ENCODE results near the gene LRRC15. TPM values are rescaled to one million over a fixed set of nuclear protein-coding genes. Genes with fewer than 3 reads are reported as not detected.

LRRC15 gene
- total and polyA plus RNA-seq, 7 donors = under 0.01 to 0.23 (median under 0.01) TPM; not detected in 2

- intact Hi-C loops (cut with DNase I) = no loop called here
- Histone ChIP-seq H3K4me1 (peaks cover 0 to 12% (median 11%) of the 10 kb centered on the region in 4 donors), H3K9me3 (no peaks in the 10 kb centered on the region), H3K27me3 (no peaks in the 10 kb centered on the region), H3K36me3 (no peaks in the 10 kb centered on the region), H3K27ac (peak overlapping the region; percentile 65 to 79 (median 73)), H3K4me3 (no peak overlapping the region)
- 60 to 75% methylated on average over 18 of the region's 18 CpGs for WGBS, 2 donors
- TF ChIP-seq EP300 (IDR thresholded peaks at IDR 0.05) (no peak), POLR2A (IDR thresholded peaks at IDR 0.05) (no peak), POLR2AphosphoS5 (IDR thresholded peaks at IDR 0.05) (no peak), CTCF (IDR thresholded peaks at IDR 0.05) (no peak)
- DNase-seq = no peak
These were observed 46.8 kb downstream of the LRRC15 start for GRCh38 chr3:194322678-194323211.

- intact Hi-C loops (cut with DNase I) = no loop called here
- no peak for DNase-seq
- H3K36me3 ChIP-seq = no peaks in the 10 kb centered on the region
- H3K9me3 ChIP-seq = no peaks in the 10 kb centered on the region
- TF ChIP-seq CTCF (IDR thresholded peaks at IDR 0.05) (no peak), EP300 (IDR thresholded peaks at IDR 0.05) (no peak), POLR2A (IDR thresholded peaks at IDR 0.05) (no peak), POLR2AphosphoS5 (IDR thresholded peaks at IDR 0.05) (no peak)
- 86 to 87% methylated on average over 26 of the region's 26 CpGs for WGBS, 2 donors
- H3K4me1 ChIP-seq = peaks cover 0 to 12% (median 11%) of the 10 kb centered on the region in 4 donors
- H3K27ac ChIP-seq = no peak overlapping the region
- no peak overlapping the region for H3K4me3 ChIP-seq
- no peaks in the 10 kb centered on the region for H3K27me3 ChIP-seq
These were observed 47.6 kb downstream of the LRRC15 start for GRCh38 chr3:194321693-194322640.

- no peak overlapping the region for H3K4me3 ChIP-seq
- no peaks in the 10 kb centered on the region for H3K9me3 ChIP-seq
- no peak for DNase-seq
- H3K27me3 ChIP-seq = no peaks in the 10 kb centered on the region
- H3K4me1 ChIP-seq = peaks cover 0 to 16% (median 13%) of the 10 kb centered on the region in 4 donors
- no peak overlapping the region for H3K27ac ChIP-seq
- 31 to 69% methylated on average over 10 of the region's 10 CpGs for WGBS, 2 donors
- no peaks in the 10 kb centered on the region for H3K36me3 ChIP-seq
- intact Hi-C loops (cut with DNase I) = no loop called here
- no peak for TF ChIP-seq POLR2AphosphoS5 (IDR thresholded peaks at IDR 0.05)
- TF ChIP-seq CTCF (IDR thresholded peaks at IDR 0.05) = no peak
- no peak for TF ChIP-seq POLR2A (IDR thresholded peaks at IDR 0.05)
- TF ChIP-seq EP300 (IDR thresholded peaks at IDR 0.05) = no peak
These were observed 48.7 kb downstream of the LRRC15 start for GRCh38 chr3:194320744-194321243.

DNA sequence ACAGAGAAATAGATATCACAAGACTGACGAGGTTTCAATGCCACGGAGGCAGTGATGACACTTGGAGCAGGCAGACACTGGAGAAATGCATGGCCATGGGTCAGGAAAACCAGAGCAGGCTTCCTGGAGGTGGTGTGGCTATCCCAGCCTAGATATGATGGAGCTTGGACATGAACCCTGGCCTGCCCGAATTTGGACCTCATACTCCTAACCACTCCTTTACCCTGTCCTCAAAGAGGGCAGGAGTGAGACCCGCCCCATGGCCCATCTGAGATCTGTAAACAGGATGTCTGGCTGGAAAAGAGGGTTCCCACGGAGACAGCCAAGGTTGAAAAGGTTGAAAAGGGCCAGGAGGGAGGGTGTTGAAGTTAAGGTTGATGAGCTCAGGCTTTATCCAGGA lies 49.4 kb downstream of the LRRC15 start:
- H3K4me1 ChIP-seq = peaks cover 0 to 23% (median 18%) of the 10 kb centered on the region in 4 donors
- DNase-seq = no peak
- H3K9me3 ChIP-seq = no peaks in the 10 kb centered on the region
- no peaks in the 10 kb centered on the region for H3K27me3 ChIP-seq
- TF ChIP-seq POLR2A (IDR thresholded peaks at IDR 0.05) = no peak
- TF ChIP-seq POLR2AphosphoS5 (IDR thresholded peaks at IDR 0.05) = no peak
- TF ChIP-seq EP300 (IDR thresholded peaks at IDR 0.05) = no peak
- no peak for TF ChIP-seq CTCF (IDR thresholded peaks at IDR 0.05)
- H3K27ac ChIP-seq = no peak overlapping the region
- H3K4me3 ChIP-seq = no peak overlapping the region
- intact Hi-C loops (cut with DNase I) = no loop called here
- 55 to 76% methylated on average over 5 of the region's 5 CpGs for WGBS, 2 donors
- H3K36me3 ChIP-seq = no peaks in the 10 kb centered on the region
